ENCODE data around the gene MBD2. TPM values are rescaled to one million over a fixed set of nuclear protein-coding genes. Genes with fewer than 3 reads are reported as not detected.
"Not testable (repeated sequence)": the region's sequence is repeated elsewhere in the genome, so short reads cannot be mapped to it uniquely, and the experiment has no call there.

MBD2 gene
- total RNA-seq, 2 experiments from 2014 or later, result 134 to 143 TPM

DNA sequence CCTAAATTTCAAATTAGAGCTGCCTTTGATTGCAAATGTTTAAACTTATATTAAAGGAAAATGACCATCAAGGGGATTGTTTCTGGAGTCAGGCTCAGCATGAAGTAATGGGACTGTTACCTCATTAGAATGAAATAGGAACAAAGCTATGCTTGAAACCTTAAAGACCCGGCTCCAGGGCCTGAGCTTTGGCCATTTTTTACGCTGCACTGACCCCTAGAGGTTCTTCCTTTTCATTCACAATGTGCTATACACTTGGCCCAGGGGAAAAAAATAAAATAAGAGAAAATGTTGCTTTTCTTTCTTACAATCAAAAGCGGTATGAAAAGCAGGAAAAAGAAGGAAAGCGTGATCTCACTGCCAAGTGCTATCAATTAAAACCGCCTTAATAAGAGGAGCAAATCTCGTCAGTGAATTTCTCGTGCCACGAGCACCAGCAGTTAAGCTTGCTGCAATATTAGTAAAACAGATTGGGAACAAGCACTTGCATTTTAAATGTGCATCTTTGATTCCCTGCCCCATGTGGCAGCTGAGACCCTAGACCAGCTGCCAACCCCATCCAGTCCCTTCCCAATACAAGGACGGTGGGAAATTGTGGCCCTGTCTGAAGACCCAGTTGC, 96.6 kb downstream of the MBD2 start:
- H3K4me1 Mint-ChIP-seq, result peaks cover 10% of the 10 kb centered on the region
- no peak overlapping the region for H3K4me3 Mint-ChIP-seq
- ChIA-PET CTCF (interaction anchor here (0.8 to 1.3 kb wide), 8 partner anchors 8 to 558 kb away, joined by 3 to 10 read pairs (median 3); no protein-coding TSS in a partner anchor), POLR2A (no interaction called here)
- intact Hi-C loops (cut with DNase I, micrococcal nuclease), result no loop called here
- ATAC-seq (peak; percentile 56), DNase-seq (peak; percentile 56)
- no peaks in the 10 kb centered on the region for H3K27me3 Mint-ChIP-seq
- H3K9me3 Mint-ChIP-seq (ENCODE audit: low read depth), result no peaks in the 10 kb centered on the region
- H3K36me3 Mint-ChIP-seq (ENCODE audit: low read depth), result no peaks in the 10 kb centered on the region
- no peak overlapping the region for H3K27ac Mint-ChIP-seq

DNA sequence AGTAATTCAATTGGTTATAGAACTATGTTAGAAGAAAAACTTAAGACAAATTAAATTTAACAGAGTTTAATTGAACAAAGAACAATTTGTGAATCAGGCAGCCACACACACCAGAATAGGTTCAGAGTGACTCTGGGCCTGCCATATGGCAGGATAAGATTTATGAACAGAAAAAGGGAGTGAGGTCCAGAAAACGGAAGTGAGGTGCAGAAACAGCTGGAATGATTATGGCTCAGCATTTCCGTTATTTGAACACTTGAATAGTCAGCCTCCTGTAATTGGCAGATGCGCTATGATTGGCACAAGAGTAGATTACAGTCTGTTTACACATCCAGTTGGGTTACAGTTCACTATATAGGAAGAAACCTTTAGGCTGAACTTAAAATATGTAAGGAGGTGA, 99.0 kb downstream of the MBD2 start:
- Mint-ChIP-seq H3K4me1 (peaks cover 10% of the 10 kb centered on the region), H3K27me3 (no peaks in the 10 kb centered on the region), H3K4me3 (no peak overlapping the region), H3K36me3 (ENCODE audit: low read depth) (no peaks in the 10 kb centered on the region), H3K9me3 (ENCODE audit: low read depth) (no peaks in the 10 kb centered on the region), H3K27ac (no peak overlapping the region)
- DNase-seq, result no peak
- ChIA-PET CTCF (interaction anchor here (0.8 kb wide), 1 partner anchor 10 kb away, joined by 3 read pairs; no protein-coding TSS in a partner anchor), POLR2A (interaction anchor here (0.6 kb wide), 1 partner anchor 1061 kb away, joined by 3 read pairs; no protein-coding TSS in a partner anchor)
- ATAC-seq, result no peak
- intact Hi-C loops (cut with DNase I, micrococcal nuclease), result no loop called here

DNA sequence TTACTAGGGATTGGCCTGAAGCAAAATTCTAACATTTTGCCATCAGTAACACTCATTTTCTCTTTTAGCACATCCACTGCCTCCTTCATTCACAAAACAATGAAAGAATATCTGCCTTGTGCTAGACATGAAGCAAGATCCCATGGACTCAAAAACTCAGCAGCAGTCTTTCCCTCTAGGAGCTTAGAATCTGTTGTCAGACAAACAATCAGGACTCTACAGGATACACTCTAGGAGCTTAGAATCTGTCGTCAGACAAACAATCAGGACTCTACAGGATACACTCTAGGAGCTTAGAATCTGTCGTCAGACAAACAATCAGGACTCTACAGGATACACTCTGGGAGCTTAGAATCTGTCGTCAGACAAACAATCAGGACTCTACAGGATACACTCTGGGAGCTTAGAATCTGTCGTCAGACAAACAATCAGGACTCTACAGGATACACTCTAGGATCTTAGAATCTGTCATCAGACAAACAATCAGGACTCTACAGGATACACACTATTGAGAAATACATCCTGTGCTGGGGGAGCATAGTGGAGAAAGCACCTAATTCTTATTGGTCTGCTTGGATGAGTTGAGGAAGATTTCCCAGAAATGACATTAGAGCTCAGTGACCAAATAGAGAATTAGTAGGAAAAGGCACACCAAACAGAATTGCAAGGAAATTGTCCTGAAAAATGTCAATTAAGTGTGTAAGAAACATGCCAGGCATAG, 100.6 kb downstream of the MBD2 start:
- H3K27ac Mint-ChIP-seq; H3K4me1 Mint-ChIP-seq; H3K9me3 Mint-ChIP-seq (ENCODE audit: low read depth); DNase-seq; H3K27me3 Mint-ChIP-seq; H3K4me3 Mint-ChIP-seq; POLR2A ChIA-PET; ATAC-seq; H3K36me3 Mint-ChIP-seq (ENCODE audit: low read depth); intact Hi-C loops (cut with DNase I, micrococcal nuclease): not testable (repeated sequence)
- CTCF ChIA-PET, result interaction anchor here (1.0 kb wide), 2 partner anchors 36 to 215 kb away, joined by 3 read pairs; no protein-coding TSS in a partner anchor

DNA sequence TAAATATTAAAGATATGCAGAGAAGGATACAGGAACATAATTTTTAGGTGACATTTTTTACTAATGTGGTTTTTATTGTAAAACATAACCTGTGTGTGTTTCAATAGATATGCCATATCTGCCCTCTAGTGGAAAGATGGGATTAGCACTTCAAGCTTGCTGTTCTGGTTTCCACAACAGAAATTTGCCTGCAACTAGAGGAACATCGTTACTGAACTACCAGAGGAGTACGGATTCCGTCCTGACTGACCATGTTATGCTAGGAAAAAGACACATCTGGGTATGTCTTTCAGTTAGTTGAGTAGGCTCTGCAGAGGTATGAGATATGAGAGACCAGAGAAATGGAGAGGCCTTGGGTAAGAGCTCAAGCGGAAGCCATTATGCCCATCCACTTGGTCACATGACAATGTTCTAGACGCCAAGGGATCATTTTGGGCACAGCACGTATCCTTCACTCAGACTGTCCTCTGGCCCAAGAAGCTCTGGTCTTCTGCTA, 104.9 kb downstream of the MBD2 start:
- peak; percentile 20 for DNase-seq
- Mint-ChIP-seq H3K27ac (peak overlapping the region; percentile 73), H3K4me3 (peak overlapping the region; percentile 14), H3K9me3 (ENCODE audit: low read depth) (no peaks in the 10 kb centered on the region), H3K27me3 (peaks cover 6% of the 10 kb centered on the region), H3K36me3 (ENCODE audit: low read depth) (no peaks in the 10 kb centered on the region), H3K4me1 (peaks cover 2% of the 10 kb centered on the region)
- ATAC-seq, result peak; percentile 80
- CTCF ChIA-PET, result interaction anchor here (0.6 to 2.7 kb wide), 27 partner anchors 8 to 559 kb away, joined by 3 to 14 read pairs (median 4); no protein-coding TSS in a partner anchor
- POLR2A ChIA-PET, result interaction anchor here (0.6 to 1.2 kb wide), 2 partner anchors 32 to 150 kb away, joined by 5 to 7 read pairs; partner anchors contain the start of gene POLI
- intact Hi-C loops (cut with DNase I, micrococcal nuclease), result loop anchor here (1.0 to 2.0 kb wide), 4 partner anchors 209 to 551 kb away; no protein-coding TSS in a partner anchor

DNA sequence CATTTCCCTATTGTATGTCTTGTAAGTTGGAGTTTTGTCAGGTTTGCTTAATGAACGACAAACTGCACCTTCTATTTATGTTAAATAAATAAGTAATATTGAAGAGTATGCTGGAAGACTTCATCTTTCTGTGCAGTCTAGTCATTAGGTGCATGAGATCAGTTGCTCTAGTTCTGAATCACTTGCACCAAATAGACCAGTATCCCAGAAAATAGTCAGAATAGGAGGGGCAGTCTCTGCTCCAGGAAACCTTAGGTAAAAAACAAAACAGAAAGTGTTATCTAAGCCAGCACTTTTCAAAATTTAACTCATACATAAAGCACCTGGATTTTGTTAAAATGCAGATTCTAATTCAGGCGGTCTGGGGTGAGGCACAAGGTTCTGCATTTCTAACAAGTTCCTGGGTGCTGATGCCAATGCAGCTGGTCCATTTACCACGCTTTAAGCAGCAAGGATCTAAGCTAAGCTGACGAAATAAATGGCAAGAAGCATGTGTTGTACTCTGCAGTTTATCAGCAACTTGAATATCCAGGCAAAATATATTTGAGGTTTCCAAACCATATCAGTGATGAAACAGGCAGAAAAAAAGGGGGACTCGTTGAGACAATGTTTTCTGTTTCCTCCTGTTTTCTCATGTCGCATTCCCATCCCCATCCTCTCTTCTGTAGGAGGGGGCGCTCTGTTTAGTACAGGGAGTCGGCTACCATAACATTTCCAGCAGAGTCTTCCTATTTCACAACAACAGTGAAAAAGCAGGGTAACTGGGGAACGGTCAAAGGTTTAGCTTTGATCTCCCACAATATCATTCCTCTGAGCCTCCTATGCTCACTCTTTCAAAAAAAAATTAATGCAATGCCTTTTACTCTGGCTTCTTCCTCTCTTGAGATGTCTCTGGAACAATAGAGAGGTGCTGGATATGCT, 106.4 kb downstream of the MBD2 start:
- intact Hi-C loops (cut with DNase I, micrococcal nuclease), result loop anchor here (2.0 kb wide), 2 partner anchors 207 to 419 kb away; no protein-coding TSS in a partner anchor

DNA sequence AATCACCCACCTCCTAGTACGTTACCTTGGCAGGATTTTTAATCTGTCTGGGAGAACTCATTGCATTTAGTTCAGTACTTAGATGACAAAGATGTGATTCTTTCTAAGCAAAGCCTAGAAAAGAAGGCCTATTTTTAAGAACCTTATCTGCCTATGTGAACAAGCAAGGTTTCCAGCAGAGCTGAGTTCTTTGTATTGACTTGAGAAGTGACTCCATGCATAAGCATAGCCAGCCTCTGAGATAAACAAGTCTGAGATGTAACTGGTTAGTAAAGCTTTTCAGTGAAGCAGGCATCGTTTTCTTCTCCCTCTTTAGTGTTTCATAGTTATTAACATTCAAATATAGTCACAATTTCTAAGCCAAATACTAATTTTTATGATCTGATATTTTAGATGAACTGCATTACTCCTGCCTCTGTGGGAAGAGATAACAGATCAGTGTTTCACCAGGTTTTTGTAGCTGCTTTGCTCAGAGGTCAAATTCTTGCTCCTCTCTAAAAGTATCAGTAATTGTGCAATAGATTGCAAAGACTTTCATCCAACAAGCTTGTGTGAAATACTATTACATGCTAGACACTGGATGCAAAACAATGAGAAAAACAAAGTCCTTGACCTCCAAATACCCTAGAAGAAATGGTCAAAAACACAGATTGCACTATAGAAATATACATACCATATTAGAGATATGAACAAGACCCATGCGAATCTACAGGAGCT, 107.8 kb downstream of the MBD2 start:
- no peak for ATAC-seq
- ChIA-PET POLR2A (no interaction called here), CTCF (interaction anchor here (0.5 to 1.7 kb wide), 3 partner anchors 11 to 325 kb away, joined by 3 to 4 read pairs (median 3); no protein-coding TSS in a partner anchor)
- Mint-ChIP-seq H3K27ac (no peak overlapping the region), H3K4me1 (peaks cover 2% of the 10 kb centered on the region), H3K4me3 (no peak overlapping the region), H3K36me3 (ENCODE audit: low read depth) (no peaks in the 10 kb centered on the region), H3K27me3 (peaks cover 8% of the 10 kb centered on the region), H3K9me3 (ENCODE audit: low read depth) (no peaks in the 10 kb centered on the region)
- intact Hi-C loops (cut with DNase I, micrococcal nuclease), result no loop called here
- no peak for DNase-seq

More for the DNA sequence above, 106.4 kb downstream of the MBD2 start:
- H3K36me3 Mint-ChIP-seq (ENCODE audit: low read depth), result no peaks in the 10 kb centered on the region
- ChIA-PET POLR2A (no interaction called here), CTCF (interaction anchor here (1.0 to 2.7 kb wide), 6 partner anchors 10 to 546 kb away, joined by 3 to 14 read pairs (median 4); no protein-coding TSS in a partner anchor)
- H3K27ac Mint-ChIP-seq, result no peak overlapping the region
- no peak for DNase-seq
- peaks cover 6% of the 10 kb centered on the region for H3K27me3 Mint-ChIP-seq
- H3K9me3 Mint-ChIP-seq (ENCODE audit: low read depth), result no peaks in the 10 kb centered on the region
- no peak for ATAC-seq
- H3K4me1 Mint-ChIP-seq, result peaks cover 2% of the 10 kb centered on the region
- no peak overlapping the region for H3K4me3 Mint-ChIP-seq

DNA sequence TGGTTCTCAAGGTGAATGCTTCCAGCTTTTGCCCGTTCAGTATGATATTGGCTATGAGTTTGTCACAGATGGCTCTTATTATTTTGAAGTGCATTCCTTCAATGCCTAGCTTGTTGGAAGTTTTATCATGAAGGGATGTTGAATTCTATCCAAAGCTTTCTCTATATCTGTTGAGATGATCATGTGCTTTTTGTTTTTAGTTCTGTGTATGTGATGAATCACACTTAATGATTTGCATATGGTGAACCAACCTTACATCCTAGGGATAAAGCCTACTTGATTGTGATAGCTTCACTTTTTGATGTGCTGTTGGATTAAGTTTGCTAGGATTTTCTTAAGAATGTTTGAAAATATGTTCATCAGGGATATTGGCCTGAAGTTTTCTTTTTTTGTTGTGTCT, 112.1 kb downstream of the MBD2 start:
- ATAC-seq, result no peak
- Mint-ChIP-seq H3K4me1 (no peaks in the 10 kb centered on the region), H3K36me3 (ENCODE audit: low read depth) (no peaks in the 10 kb centered on the region), H3K4me3 (no peak overlapping the region), H3K9me3 (ENCODE audit: low read depth) (no peaks in the 10 kb centered on the region), H3K27me3 (peaks cover 8% of the 10 kb centered on the region), H3K27ac (no peak overlapping the region)
- ChIA-PET CTCF (no interaction called here), POLR2A (no interaction called here)
- no peak for DNase-seq
- intact Hi-C loops (cut with DNase I, micrococcal nuclease), result no loop called here

DNA sequence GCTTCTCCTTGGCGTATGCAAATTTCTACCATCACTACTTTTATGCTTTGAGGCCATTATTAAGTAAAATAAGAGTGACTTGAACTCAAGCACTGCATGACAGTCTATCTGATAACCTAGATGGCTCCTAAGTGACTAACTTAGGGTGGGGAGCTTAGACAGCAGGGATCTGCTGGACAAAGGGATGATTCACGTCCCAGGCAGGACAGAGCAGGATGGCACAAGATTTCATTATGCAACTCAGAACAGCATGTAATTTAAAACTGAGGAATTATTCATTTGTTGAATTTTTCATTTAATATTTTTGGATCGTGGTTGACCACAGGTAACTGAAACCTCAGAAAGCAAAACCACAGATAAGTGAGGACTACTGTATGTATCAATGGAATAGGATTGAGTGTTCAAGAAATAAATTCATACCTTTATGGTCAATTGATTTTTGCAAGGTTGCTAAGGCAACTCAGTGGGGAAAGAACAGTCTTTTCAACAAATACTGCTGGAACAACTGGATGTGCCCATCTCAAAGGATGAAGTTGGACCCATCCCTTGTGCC, 115.3 kb downstream of the MBD2 start:
- no peaks in the 10 kb centered on the region for H3K4me1 Mint-ChIP-seq
- ChIA-PET CTCF (no interaction called here), POLR2A (no interaction called here)
- ATAC-seq, result no peak
- no peak for DNase-seq
- no peak overlapping the region for H3K27ac Mint-ChIP-seq
- H3K36me3 Mint-ChIP-seq (ENCODE audit: low read depth), result no peaks in the 10 kb centered on the region
- H3K9me3 Mint-ChIP-seq (ENCODE audit: low read depth), result no peaks in the 10 kb centered on the region
- intact Hi-C loops (cut with DNase I, micrococcal nuclease), result no loop called here
- peaks cover 2% of the 10 kb centered on the region for H3K27me3 Mint-ChIP-seq
- H3K4me3 Mint-ChIP-seq, result no peak overlapping the region

DNA sequence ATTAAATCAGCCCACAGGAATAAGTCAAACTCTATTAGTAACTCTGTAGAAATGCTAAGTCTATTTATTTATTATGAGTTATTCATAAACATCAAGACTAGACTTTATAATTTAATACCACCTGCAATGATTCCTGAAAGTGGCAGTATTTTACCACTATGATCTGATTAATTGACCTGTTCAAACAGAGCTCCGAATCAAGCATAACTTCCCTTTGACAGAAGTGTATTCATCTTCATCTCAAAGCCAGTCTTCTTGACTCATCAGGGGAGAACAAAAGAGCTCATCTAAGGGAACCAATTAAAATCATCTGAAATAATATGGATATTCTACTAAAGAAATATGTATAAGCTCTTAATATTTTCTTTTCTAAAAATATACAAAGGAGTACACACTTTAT, 122.3 kb downstream of the MBD2 start:
- H3K4me1 Mint-ChIP-seq, result no peaks in the 10 kb centered on the region
- ChIA-PET POLR2A (no interaction called here), CTCF (interaction anchor here (0.9 to 1.4 kb wide), 4 partner anchors 11 to 26 kb away, joined by 3 to 4 read pairs (median 4); no protein-coding TSS in a partner anchor)
- no peak overlapping the region for H3K27ac Mint-ChIP-seq
- H3K4me3 Mint-ChIP-seq, result no peak overlapping the region
- H3K9me3 Mint-ChIP-seq (ENCODE audit: low read depth), result no peaks in the 10 kb centered on the region
- H3K27me3 Mint-ChIP-seq, result peaks cover 2% of the 10 kb centered on the region
- DNase-seq (no peak), ATAC-seq (no peak)
- intact Hi-C loops (cut with DNase I, micrococcal nuclease), result no loop called here
- H3K36me3 Mint-ChIP-seq (ENCODE audit: low read depth), result no peaks in the 10 kb centered on the region

All from activated CD4-positive, alpha-beta T cell treated with anti-CD3 and anti-CD28 coated beads for 36 hours (primary cell).